WTC11 (cell line): ENCODE data around the gene ANKRD9. TPM values are rescaled to one million over a fixed set of nuclear protein-coding genes. Genes with fewer than 3 reads are reported as not detected.

Experiments used
- ETV6 ChIP-seq: sonication (generic); formaldehyde crosslinking; IDR thresholded peaks from 2 replicates; pipeline ENCODE4 v1.8.1; 2022; ENCODE audit warnings: mild to moderate bottlenecking, missing genetic modification reagents
- FOXK1 ChIP-seq: sonication (generic); formaldehyde crosslinking; IDR thresholded peaks from 2 replicates; pipeline ENCODE4 v1.8.0; 2022; ENCODE audit warnings: mild to moderate bottlenecking, moderate library complexity, missing genetic modification reagents
- FOXP1 ChIP-seq: sonication (generic); formaldehyde crosslinking; IDR thresholded peaks from 2 replicates; pipeline ENCODE4 v1.8.0; 2022; ENCODE audit warnings: missing genetic modification reagents, mild to moderate bottlenecking, moderate library complexity, borderline replicate concordance
- GRHL2 ChIP-seq: fragments of 250-450 bp; sonication (Bioruptor Pico); IDR thresholded peaks from 2 replicates; pipeline ENCODE4 v1.8.0; 2022; ENCODE audit warnings: mild to moderate bottlenecking, moderate library complexity; ENCODE audit not compliant: insufficient replicate concordance, severe bottlenecking
- JUN ChIP-seq: sonication (generic); formaldehyde crosslinking; IDR thresholded peaks from 2 replicates; pipeline ENCODE4 v1.8.0; 2023; ENCODE audit warnings: mild to moderate bottlenecking, missing genetic modification reagents
- NFE2L1 ChIP-seq: sonication (generic); formaldehyde crosslinking; IDR thresholded peaks from 2 replicates; pipeline ENCODE4 v1.8.1; 2023; ENCODE audit warnings: missing genetic modification reagents
- OVOL2 ChIP-seq: fragments of 250-450 bp; sonication (Bioruptor Pico); IDR thresholded peaks from 2 replicates; pipeline ENCODE4 v1.9.0; 2021; ENCODE audit warnings: mild to moderate bottlenecking, borderline replicate concordance
- RORB ChIP-seq: fragments of 250-450 bp; sonication (Bioruptor Pico); IDR thresholded peaks from 2 replicates; pipeline ENCODE4 v1.9.0; 2021; ENCODE audit warnings: mild to moderate bottlenecking
- SMAD3 ChIP-seq: sonication (generic); formaldehyde crosslinking; IDR thresholded peaks from 2 replicates; pipeline ENCODE4 v1.8.0; 2022; ENCODE audit warnings: missing genetic modification reagents, mild to moderate bottlenecking, borderline replicate concordance
- TCF7 ChIP-seq: sonication (generic); formaldehyde crosslinking; IDR thresholded peaks from 2 replicates; pipeline ENCODE4 v1.8.0; 2022; ENCODE audit warnings: mild to moderate bottlenecking, low read depth, missing genetic modification reagents, moderate library complexity
- TEAD4 ChIP-seq: sonication (generic); formaldehyde crosslinking; IDR thresholded peaks from 2 replicates; pipeline ENCODE4 v1.8.0; 2022; ENCODE audit warnings: mild to moderate bottlenecking, missing genetic modification reagents
- ZNF232 ChIP-seq: sonication (generic); formaldehyde crosslinking; IDR thresholded peaks from 2 replicates; pipeline ENCODE4 v1.8.0; 2022; ENCODE audit warnings: mild to moderate bottlenecking, missing genetic modification reagents
- ZNF423 ChIP-seq: fragments of 250-450 bp; sonication (Bioruptor Pico); IDR thresholded peaks from 2 replicates; pipeline ENCODE4 v2.1.2; 2022; ENCODE audit warnings: mild to moderate bottlenecking, moderate library complexity
- total RNA-seq: library from RNA; stranded (reverse); gene quantifications from 3 replicates; pipeline ENCODE4 v1.2.3, GENCODE V29; 2021
- TF ChIP-seq, protein P1 (sequence below): sonication (generic); formaldehyde crosslinking; IDR thresholded peaks from 2 replicates; pipeline ENCODE4 v1.8.0; 2023; ENCODE audit warnings: missing genetic modification reagents, mild to moderate bottlenecking, borderline replicate concordance
- TF ChIP-seq, protein P2 (sequence below): sonication (generic); formaldehyde crosslinking; conservative IDR thresholded peaks from 2 replicates; pipeline ENCODE4 v1.8.1; 2023; ENCODE audit warnings: mild to moderate bottlenecking, low read depth, missing genetic modification reagents, moderate library complexity
- TF ChIP-seq, protein P3 (sequence below): sonication (generic); formaldehyde crosslinking; IDR thresholded peaks from 2 replicates; pipeline ENCODE4 v1.8.1; 2023; ENCODE audit warnings: mild to moderate bottlenecking, missing genetic modification reagents, moderate library complexity
- TF ChIP-seq, protein P4 (sequence below): sonication (generic); formaldehyde crosslinking; IDR thresholded peaks from 2 replicates; pipeline ENCODE4 v1.8.0; 2022; ENCODE audit warnings: mild to moderate bottlenecking, missing genetic modification reagents
- TF ChIP-seq, protein P5 (sequence below): sonication (generic); formaldehyde crosslinking; IDR thresholded peaks from 2 replicates; pipeline ENCODE4 v1.8.1; 2023; ENCODE audit warnings: mild to moderate bottlenecking, missing genetic modification reagents
- TF ChIP-seq, protein P6 (sequence below): fragments of 250-450 bp; sonication (Bioruptor Pico); IDR thresholded peaks from 2 replicates; pipeline ENCODE4 v1.8.0; 2021; ENCODE audit warnings: mild to moderate bottlenecking
- TF ChIP-seq, protein P7 (sequence below): fragments of 250-450 bp; sonication (Bioruptor Pico); IDR thresholded peaks from 2 replicates; pipeline ENCODE4 v1.9.0; 2021; ENCODE audit warnings: mild to moderate bottlenecking, borderline replicate concordance

ANKRD9 gene
- total RNA-seq, 1 experiment from 2014 or later = 63.8 TPM

DNA sequence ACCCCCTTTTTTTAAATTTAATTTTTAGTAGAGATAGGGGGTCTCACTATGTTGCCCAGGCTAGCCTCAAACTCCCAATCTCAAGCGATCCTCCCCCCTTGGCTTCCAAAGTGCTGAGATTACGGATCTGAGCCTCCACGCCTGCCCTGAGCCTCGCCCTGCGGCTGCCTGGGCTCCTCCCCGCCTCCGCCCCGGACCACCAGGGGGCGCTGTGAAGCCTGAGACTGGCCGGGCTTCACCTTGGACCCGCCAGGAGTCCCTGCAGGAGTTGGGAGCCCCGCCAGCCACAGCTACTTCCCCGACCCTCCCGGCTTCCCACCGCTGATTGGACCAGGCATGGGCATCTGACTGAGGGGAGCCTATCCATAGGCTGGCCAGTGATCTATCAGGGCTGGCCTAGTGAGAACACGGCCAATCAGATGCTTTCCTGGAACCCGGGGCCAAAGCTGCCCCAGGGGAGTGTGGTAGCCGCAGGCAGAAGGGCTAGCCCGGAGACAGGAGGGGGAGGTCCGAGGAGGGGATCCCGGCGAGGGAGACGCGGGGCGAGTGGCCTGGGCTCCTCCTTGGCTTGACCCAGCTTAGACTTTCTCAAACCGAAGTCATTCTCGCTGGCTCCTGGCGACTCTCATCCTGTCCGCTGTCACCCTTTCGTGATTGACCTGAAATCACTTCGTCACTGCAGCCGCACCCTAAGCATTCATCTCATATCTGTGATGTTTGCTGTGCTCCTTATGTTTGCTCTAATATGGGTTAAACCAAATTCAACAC, 15.1 kb upstream of the ANKRD9 start (continued):
- TF ChIP-seq GRHL2 (CRISPR knock-in tag) (no peak), TCF7 (CRISPR knock-in tag) (no peak), ZNF232 (CRISPR knock-in tag) (no peak; the same call in 1 of the 2 replicates), NFE2L1 (no peak), RORB (no peak), JUN (CRISPR knock-in tag) (no peak), ETV6 (CRISPR knock-in tag) (peak; percentile 73), OVOL2 (CRISPR knock-in tag) (no peak), ZNF423 (CRISPR knock-in tag) (peak; percentile 99), TEAD4 (CRISPR knock-in tag) (no peak), FOXP1 (no peak), FOXK1 (CRISPR knock-in tag) (no peak), SMAD3 (CRISPR knock-in tag) (peak; percentile 14; the same call in 1 of the 2 replicates)
- TF ChIP-seq, protein P1, sequence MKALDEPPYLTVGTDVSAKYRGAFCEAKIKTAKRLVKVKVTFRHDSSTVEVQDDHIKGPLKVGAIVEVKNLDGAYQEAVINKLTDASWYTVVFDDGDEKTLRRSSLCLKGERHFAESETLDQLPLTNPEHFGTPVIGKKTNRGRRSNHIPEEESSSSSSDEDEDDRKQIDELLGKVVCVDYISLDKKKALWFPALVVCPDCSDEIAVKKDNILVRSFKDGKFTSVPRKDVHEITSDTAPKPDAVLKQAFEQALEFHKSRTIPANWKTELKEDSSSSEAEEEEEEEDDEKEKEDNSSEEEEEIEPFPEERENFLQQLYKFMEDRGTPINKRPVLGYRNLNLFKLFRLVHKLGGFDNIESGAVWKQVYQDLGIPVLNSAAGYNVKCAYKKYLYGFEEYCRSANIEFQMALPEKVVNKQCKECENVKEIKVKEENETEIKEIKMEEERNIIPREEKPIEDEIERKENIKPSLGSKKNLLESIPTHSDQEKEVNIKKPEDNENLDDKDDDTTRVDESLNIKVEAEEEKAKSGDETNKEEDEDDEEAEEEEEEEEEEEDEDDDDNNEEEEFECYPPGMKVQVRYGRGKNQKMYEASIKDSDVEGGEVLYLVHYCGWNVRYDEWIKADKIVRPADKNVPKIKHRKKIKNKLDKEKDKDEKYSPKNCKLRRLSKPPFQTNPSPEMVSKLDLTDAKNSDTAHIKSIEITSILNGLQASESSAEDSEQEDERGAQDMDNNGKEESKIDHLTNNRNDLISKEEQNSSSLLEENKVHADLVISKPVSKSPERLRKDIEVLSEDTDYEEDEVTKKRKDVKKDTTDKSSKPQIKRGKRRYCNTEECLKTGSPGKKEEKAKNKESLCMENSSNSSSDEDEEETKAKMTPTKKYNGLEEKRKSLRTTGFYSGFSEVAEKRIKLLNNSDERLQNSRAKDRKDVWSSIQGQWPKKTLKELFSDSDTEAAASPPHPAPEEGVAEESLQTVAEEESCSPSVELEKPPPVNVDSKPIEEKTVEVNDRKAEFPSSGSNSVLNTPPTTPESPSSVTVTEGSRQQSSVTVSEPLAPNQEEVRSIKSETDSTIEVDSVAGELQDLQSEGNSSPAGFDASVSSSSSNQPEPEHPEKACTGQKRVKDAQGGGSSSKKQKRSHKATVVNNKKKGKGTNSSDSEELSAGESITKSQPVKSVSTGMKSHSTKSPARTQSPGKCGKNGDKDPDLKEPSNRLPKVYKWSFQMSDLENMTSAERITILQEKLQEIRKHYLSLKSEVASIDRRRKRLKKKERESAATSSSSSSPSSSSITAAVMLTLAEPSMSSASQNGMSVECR = no peak
- TF ChIP-seq, protein P2, sequence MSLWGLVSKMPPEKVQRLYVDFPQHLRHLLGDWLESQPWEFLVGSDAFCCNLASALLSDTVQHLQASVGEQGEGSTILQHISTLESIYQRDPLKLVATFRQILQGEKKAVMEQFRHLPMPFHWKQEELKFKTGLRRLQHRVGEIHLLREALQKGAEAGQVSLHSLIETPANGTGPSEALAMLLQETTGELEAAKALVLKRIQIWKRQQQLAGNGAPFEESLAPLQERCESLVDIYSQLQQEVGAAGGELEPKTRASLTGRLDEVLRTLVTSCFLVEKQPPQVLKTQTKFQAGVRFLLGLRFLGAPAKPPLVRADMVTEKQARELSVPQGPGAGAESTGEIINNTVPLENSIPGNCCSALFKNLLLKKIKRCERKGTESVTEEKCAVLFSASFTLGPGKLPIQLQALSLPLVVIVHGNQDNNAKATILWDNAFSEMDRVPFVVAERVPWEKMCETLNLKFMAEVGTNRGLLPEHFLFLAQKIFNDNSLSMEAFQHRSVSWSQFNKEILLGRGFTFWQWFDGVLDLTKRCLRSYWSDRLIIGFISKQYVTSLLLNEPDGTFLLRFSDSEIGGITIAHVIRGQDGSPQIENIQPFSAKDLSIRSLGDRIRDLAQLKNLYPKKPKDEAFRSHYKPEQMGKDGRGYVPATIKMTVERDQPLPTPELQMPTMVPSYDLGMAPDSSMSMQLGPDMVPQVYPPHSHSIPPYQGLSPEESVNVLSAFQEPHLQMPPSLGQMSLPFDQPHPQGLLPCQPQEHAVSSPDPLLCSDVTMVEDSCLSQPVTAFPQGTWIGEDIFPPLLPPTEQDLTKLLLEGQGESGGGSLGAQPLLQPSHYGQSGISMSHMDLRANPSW (CRISPR knock-in tag) = no peak
- TF ChIP-seq, protein P3, sequence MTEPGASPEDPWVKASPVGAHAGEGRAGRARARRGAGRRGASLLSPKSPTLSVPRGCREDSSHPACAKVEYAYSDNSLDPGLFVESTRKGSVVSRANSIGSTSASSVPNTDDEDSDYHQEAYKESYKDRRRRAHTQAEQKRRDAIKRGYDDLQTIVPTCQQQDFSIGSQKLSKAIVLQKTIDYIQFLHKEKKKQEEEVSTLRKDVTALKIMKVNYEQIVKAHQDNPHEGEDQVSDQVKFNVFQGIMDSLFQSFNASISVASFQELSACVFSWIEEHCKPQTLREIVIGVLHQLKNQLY (CRISPR knock-in tag) = no peak
- TF ChIP-seq, protein P4, sequence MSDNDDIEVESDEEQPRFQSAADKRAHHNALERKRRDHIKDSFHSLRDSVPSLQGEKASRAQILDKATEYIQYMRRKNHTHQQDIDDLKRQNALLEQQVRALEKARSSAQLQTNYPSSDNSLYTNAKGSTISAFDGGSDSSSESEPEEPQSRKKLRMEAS (CRISPR knock-in tag) = peak; percentile 34; the same call in 1 of the 2 replicates
- TF ChIP-seq, protein P5, sequence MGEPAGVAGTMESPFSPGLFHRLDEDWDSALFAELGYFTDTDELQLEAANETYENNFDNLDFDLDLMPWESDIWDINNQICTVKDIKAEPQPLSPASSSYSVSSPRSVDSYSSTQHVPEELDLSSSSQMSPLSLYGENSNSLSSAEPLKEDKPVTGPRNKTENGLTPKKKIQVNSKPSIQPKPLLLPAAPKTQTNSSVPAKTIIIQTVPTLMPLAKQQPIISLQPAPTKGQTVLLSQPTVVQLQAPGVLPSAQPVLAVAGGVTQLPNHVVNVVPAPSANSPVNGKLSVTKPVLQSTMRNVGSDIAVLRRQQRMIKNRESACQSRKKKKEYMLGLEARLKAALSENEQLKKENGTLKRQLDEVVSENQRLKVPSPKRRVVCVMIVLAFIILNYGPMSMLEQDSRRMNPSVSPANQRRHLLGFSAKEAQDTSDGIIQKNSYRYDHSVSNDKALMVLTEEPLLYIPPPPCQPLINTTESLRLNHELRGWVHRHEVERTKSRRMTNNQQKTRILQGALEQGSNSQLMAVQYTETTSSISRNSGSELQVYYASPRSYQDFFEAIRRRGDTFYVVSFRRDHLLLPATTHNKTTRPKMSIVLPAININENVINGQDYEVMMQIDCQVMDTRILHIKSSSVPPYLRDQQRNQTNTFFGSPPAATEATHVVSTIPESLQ (CRISPR knock-in tag) = no peak
- TF ChIP-seq, protein P6, sequence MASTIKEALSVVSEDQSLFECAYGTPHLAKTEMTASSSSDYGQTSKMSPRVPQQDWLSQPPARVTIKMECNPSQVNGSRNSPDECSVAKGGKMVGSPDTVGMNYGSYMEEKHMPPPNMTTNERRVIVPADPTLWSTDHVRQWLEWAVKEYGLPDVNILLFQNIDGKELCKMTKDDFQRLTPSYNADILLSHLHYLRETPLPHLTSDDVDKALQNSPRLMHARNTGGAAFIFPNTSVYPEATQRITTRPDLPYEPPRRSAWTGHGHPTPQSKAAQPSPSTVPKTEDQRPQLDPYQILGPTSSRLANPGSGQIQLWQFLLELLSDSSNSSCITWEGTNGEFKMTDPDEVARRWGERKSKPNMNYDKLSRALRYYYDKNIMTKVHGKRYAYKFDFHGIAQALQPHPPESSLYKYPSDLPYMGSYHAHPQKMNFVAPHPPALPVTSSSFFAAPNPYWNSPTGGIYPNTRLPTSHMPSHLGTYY (CRISPR knock-in tag) = no peak
- TF ChIP-seq, protein P7, sequence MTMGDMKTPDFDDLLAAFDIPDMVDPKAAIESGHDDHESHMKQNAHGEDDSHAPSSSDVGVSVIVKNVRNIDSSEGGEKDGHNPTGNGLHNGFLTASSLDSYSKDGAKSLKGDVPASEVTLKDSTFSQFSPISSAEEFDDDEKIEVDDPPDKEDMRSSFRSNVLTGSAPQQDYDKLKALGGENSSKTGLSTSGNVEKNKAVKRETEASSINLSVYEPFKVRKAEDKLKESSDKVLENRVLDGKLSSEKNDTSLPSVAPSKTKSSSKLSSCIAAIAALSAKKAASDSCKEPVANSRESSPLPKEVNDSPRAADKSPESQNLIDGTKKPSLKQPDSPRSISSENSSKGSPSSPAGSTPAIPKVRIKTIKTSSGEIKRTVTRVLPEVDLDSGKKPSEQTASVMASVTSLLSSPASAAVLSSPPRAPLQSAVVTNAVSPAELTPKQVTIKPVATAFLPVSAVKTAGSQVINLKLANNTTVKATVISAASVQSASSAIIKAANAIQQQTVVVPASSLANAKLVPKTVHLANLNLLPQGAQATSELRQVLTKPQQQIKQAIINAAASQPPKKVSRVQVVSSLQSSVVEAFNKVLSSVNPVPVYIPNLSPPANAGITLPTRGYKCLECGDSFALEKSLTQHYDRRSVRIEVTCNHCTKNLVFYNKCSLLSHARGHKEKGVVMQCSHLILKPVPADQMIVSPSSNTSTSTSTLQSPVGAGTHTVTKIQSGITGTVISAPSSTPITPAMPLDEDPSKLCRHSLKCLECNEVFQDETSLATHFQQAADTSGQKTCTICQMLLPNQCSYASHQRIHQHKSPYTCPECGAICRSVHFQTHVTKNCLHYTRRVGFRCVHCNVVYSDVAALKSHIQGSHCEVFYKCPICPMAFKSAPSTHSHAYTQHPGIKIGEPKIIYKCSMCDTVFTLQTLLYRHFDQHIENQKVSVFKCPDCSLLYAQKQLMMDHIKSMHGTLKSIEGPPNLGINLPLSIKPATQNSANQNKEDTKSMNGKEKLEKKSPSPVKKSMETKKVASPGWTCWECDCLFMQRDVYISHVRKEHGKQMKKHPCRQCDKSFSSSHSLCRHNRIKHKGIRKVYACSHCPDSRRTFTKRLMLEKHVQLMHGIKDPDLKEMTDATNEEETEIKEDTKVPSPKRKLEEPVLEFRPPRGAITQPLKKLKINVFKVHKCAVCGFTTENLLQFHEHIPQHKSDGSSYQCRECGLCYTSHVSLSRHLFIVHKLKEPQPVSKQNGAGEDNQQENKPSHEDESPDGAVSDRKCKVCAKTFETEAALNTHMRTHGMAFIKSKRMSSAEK (CRISPR knock-in tag) = no peak
